ENCODE data around the gene IRF5.

The IRF5 gene

GRCh38 chr7:128951296-128951695 lies 13.6 kb downstream of the IRF5 start:
- Histone ChIP-seq H3K27me3 (ENCODE audit: control insufficient read depth, insufficient read depth, low read length) (no peaks in the 10 kb centered on the region), H3K36me3 (ENCODE audit: control insufficient read depth, insufficient read depth, low read length) (peaks cover 45% of the 10 kb centered on the region), H3K9me3 (ENCODE audit: control insufficient read depth, insufficient read depth, low read depth, low read length) (no peaks in the 10 kb centered on the region), H3K27ac (ENCODE audit: low read depth, low read length) (no peak overlapping the region), H3K9ac (ENCODE audit: low read length) (no peak overlapping the region), H3K4me3 (ENCODE audit: low read depth, low read length) (no peak overlapping the region), H3K4me1 (ENCODE audit: control insufficient read depth, insufficient read depth, low read length) (peaks cover 14% of the 10 kb centered on the region)

DNA sequence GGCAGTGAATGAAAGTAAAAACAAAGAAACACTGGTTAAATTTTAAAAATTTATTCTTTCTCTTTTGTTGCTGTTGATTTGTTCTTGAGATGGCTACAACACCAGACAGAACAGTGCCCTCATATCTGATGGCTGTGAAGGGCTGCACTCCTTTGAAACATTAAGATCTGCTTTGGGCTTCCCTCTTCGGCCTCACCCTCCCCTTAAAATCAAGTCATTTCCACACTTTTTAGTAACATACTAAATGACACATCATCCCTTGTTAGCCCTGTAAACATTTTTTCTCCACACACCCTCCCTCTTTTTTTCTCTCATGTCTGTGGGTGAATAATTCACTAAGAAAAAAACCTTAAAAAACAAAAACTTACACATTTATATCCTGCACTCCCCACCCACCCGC lies 16.4 kb downstream of the IRF5 start:
- peaks cover 14% of the 10 kb centered on the region for H3K4me1 ChIP-seq (ENCODE audit: control insufficient read depth, insufficient read depth, low read length)
- H3K27me3 ChIP-seq (ENCODE audit: control insufficient read depth, insufficient read depth, low read length): no peaks in the 10 kb centered on the region
- no peak overlapping the region for H3K9ac ChIP-seq (ENCODE audit: low read length)
- H3K36me3 ChIP-seq (ENCODE audit: control insufficient read depth, insufficient read depth, low read length): peaks cover 71% of the 10 kb centered on the region
- no peak overlapping the region for H3K27ac ChIP-seq (ENCODE audit: low read depth, low read length)
- no peak overlapping the region for H3K4me3 ChIP-seq (ENCODE audit: low read depth, low read length)
- H3K9me3 ChIP-seq (ENCODE audit: control insufficient read depth, insufficient read depth, low read depth, low read length): no peaks in the 10 kb centered on the region

GRCh38 chr7:128954830-128955802 lies 17.4 kb downstream of the IRF5 start:
- no peaks in the 10 kb centered on the region for H3K27me3 ChIP-seq (ENCODE audit: control insufficient read depth, insufficient read depth, low read length)

GRCh38 chr7:128955981-128956380 lies 18.3 kb downstream of the IRF5 start:
- no peak overlapping the region for H3K27ac ChIP-seq (ENCODE audit: low read depth, low read length)
- no peak overlapping the region for H3K9ac ChIP-seq (ENCODE audit: low read length)
- H3K9me3 ChIP-seq (ENCODE audit: control insufficient read depth, insufficient read depth, low read depth, low read length): no peaks in the 10 kb centered on the region
- H3K36me3 ChIP-seq (ENCODE audit: control insufficient read depth, insufficient read depth, low read length): peaks cover 82% of the 10 kb centered on the region
- no peak overlapping the region for H3K4me3 ChIP-seq (ENCODE audit: low read depth, low read length)
- H3K4me1 ChIP-seq (ENCODE audit: control insufficient read depth, insufficient read depth, low read length): peaks cover 14% of the 10 kb centered on the region
- H3K27me3 ChIP-seq (ENCODE audit: control insufficient read depth, insufficient read depth, low read length): no peaks in the 10 kb centered on the region

More at GRCh38 chr7:128954830-128955802, 17.4 kb downstream of the IRF5 start:
- Histone ChIP-seq H3K4me3 (ENCODE audit: low read depth, low read length) (no peak overlapping the region), H3K9ac (ENCODE audit: low read length) (no peak overlapping the region), H3K9me3 (ENCODE audit: control insufficient read depth, insufficient read depth, low read depth, low read length) (no peaks in the 10 kb centered on the region), H3K4me1 (ENCODE audit: control insufficient read depth, insufficient read depth, low read length) (peaks cover 14% of the 10 kb centered on the region), H3K36me3 (ENCODE audit: control insufficient read depth, insufficient read depth, low read length) (peaks cover 79% of the 10 kb centered on the region), H3K27ac (ENCODE audit: low read depth, low read length) (no peak overlapping the region)

DNA sequence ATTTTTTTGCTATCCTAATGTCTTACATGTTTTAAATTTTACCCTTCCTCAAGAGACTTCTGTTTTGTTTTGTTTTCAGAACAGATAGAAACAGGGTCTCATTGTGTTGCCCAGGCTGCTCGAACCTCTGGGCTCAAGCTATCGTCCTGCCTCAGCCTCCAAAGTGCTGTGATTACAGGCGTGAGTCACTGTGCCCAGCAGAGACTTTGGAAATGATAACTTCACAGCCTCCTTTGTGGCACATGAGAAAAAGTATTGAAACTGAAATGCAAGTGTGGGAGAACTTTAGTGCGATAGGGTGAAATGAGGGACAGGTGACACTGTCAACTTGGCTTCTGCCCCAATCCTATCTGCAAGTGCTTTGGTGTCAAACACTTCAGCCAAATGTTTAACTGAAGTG lies 21.6 kb downstream of the IRF5 start:
- H3K9ac ChIP-seq (ENCODE audit: low read length): no peak overlapping the region
- peaks cover 11% of the 10 kb centered on the region for H3K4me1 ChIP-seq (ENCODE audit: control insufficient read depth, insufficient read depth, low read length)
- H3K36me3 ChIP-seq (ENCODE audit: control insufficient read depth, insufficient read depth, low read length): peaks cover 85% of the 10 kb centered on the region
- H3K27ac ChIP-seq (ENCODE audit: low read depth, low read length): no peak overlapping the region
- H3K9me3 ChIP-seq (ENCODE audit: control insufficient read depth, insufficient read depth, low read depth, low read length): no peaks in the 10 kb centered on the region
- H3K4me3 ChIP-seq (ENCODE audit: low read depth, low read length): no peak overlapping the region
- no peaks in the 10 kb centered on the region for H3K27me3 ChIP-seq (ENCODE audit: control insufficient read depth, insufficient read depth, low read length)

DNA sequence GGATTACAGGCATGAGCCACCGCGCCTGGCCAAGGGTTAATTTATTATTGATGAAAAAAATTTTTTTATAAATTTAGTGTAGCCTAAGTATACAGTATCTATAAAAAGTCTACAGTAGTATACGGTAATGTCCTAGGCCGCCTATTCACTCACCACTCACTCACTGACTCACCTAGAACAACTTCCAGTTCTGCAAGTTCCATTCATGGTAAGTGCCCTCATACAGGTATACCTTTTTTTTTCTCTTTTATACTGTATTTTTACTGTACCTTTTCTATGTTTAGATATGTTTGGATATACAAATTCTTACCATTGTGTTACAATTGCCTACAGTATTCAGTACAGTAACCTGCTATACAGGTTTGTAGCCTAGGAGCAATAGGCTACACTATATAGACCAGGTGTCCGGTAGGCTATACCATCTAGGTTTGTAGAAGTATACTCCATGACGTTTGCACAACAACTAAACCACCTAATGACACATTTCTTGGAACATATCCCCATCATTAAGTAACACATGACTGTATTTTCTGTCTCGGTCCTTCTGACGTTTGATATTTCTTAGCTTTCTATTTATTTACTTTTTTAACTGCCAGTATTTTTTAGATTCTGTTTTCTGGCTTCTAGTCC lies 23.4 kb downstream of the IRF5 start:
- Histone ChIP-seq H3K4me3 (ENCODE audit: low read depth, low read length) (no peak overlapping the region), H3K4me1 (ENCODE audit: control insufficient read depth, insufficient read depth, low read length) (no peaks in the 10 kb centered on the region), H3K27ac (ENCODE audit: low read depth, low read length) (no peak overlapping the region)

GRCh38 chr7:128962899-128963298 lies 25.2 kb downstream of the IRF5 start:
- Histone ChIP-seq H3K27ac (ENCODE audit: low read depth, low read length) (no peak overlapping the region), H3K9me3 (ENCODE audit: control insufficient read depth, insufficient read depth, low read depth, low read length) (no peaks in the 10 kb centered on the region), H3K4me3 (ENCODE audit: low read depth, low read length) (no peak overlapping the region), H3K4me1 (ENCODE audit: control insufficient read depth, insufficient read depth, low read length) (no peaks in the 10 kb centered on the region), H3K27me3 (ENCODE audit: control insufficient read depth, insufficient read depth, low read length) (no peaks in the 10 kb centered on the region), H3K36me3 (ENCODE audit: control insufficient read depth, insufficient read depth, low read length) (peaks cover 84% of the 10 kb centered on the region), H3K9ac (ENCODE audit: low read length) (no peak overlapping the region)

More for the DNA sequence above, 23.4 kb downstream of the IRF5 start:
- Histone ChIP-seq H3K27me3 (ENCODE audit: control insufficient read depth, insufficient read depth, low read length) (no peaks in the 10 kb centered on the region), H3K36me3 (ENCODE audit: control insufficient read depth, insufficient read depth, low read length) (peaks cover 85% of the 10 kb centered on the region), H3K9me3 (ENCODE audit: control insufficient read depth, insufficient read depth, low read depth, low read length) (no peaks in the 10 kb centered on the region), H3K9ac (ENCODE audit: low read length) (no peak overlapping the region)

GRCh38 chr7:128963327-128963757 lies 25.6 kb downstream of the IRF5 start:
- no peaks in the 10 kb centered on the region for H3K9me3 ChIP-seq (ENCODE audit: control insufficient read depth, insufficient read depth, low read depth, low read length)
- H3K4me1 ChIP-seq (ENCODE audit: control insufficient read depth, insufficient read depth, low read length): no peaks in the 10 kb centered on the region
- no peak overlapping the region for H3K4me3 ChIP-seq (ENCODE audit: low read depth, low read length)
- no peaks in the 10 kb centered on the region for H3K27me3 ChIP-seq (ENCODE audit: control insufficient read depth, insufficient read depth, low read length)
- peaks cover 85% of the 10 kb centered on the region for H3K36me3 ChIP-seq (ENCODE audit: control insufficient read depth, insufficient read depth, low read length)
- H3K9ac ChIP-seq (ENCODE audit: low read length): no peak overlapping the region
- H3K27ac ChIP-seq (ENCODE audit: low read depth, low read length): no peak overlapping the region

DNA sequence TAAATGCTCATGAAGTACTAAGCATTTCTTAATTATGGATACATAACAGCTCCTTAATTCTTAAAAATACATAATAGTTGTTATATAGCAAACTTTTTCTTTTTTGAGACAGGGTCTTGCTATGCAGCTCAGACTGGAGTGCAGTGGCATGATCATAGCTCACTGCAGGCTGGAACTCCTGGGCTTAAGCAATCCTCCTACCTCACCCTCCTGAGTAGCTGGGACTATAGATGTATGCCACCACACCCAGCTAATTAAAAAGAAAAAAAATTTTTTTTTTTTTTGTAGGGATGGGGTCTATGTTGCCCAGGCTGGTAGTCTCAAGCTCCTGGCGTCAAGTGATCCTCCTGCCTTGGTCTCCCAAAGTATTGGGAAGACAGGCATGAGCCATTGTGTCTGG lies 30.9 kb downstream of the IRF5 start:
- Histone ChIP-seq H3K4me3 (ENCODE audit: low read depth, low read length) (no peak overlapping the region), H3K27me3 (ENCODE audit: control insufficient read depth, insufficient read depth, low read length) (no peaks in the 10 kb centered on the region), H3K36me3 (ENCODE audit: control insufficient read depth, insufficient read depth, low read length) (peaks cover 91% of the 10 kb centered on the region), H3K9me3 (ENCODE audit: control insufficient read depth, insufficient read depth, low read depth, low read length) (no peaks in the 10 kb centered on the region), H3K4me1 (ENCODE audit: control insufficient read depth, insufficient read depth, low read length) (no peaks in the 10 kb centered on the region), H3K9ac (ENCODE audit: low read length) (no peak overlapping the region), H3K27ac (ENCODE audit: low read depth, low read length) (no peak overlapping the region)

DNA sequence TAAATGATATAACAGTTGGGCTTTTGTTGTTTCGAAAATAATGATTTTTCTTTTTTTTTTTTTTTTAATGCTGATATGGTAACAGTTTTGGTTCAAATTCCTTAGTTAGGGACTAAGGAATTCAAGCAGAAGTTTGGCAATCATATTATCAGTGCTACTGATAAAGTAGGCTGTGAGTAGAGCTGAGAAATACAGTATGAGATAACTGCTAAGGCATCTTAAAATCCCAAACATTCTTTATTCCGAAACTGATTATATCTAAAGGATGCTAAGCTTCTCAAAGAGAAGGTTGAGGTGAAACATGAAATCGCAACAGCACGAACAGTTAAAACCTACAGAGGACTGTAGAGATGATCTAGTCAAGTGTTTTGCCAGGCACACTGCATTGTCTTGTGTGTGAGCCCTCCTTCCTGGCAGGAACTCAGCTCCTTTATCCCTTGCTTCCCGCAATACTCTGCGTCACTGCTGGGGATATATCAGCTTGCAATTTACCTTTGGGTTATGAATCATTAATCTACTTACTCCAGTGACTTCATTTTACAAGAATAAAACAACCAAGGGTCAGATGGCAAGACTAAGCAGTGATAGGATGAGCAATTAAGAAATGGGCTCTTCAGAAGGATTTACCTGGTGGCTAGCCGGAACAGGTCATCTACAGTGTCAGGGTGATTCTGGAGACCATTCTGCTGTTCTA lies 36.7 kb downstream of the IRF5 start:
- H3K27me3 ChIP-seq (ENCODE audit: control insufficient read depth, insufficient read depth, low read length): no peaks in the 10 kb centered on the region
- peaks cover 92% of the 10 kb centered on the region for H3K36me3 ChIP-seq (ENCODE audit: control insufficient read depth, insufficient read depth, low read length)
- no peak overlapping the region for H3K9ac ChIP-seq (ENCODE audit: low read length)
- no peak overlapping the region for H3K4me3 ChIP-seq (ENCODE audit: low read depth, low read length)
- H3K4me1 ChIP-seq (ENCODE audit: control insufficient read depth, insufficient read depth, low read length): no peaks in the 10 kb centered on the region
- H3K27ac ChIP-seq (ENCODE audit: low read depth, low read length): no peak overlapping the region
- H3K9me3 ChIP-seq (ENCODE audit: control insufficient read depth, insufficient read depth, low read depth, low read length): no peaks in the 10 kb centered on the region

DNA sequence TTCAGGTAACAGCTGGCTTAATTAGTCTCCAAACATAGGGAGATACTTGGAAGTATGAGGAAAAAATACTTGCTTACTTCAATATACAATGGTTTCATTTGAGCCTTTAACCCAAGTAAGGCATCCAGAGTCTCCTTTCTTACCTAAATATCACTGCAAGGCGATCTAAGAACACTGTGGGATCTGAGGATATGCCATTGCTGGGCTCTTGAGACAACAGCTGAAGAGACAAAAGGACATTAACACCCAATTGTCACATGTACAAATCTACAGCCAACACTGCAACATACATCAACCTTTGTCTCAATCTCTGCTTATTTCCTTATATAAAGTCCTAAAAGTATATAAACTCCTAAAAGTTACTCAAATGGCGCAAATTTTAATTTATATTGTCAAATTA lies 44.4 kb downstream of the IRF5 start:
- Histone ChIP-seq H3K27me3 (ENCODE audit: control insufficient read depth, insufficient read depth, low read length) (no peaks in the 10 kb centered on the region), H3K36me3 (ENCODE audit: control insufficient read depth, insufficient read depth, low read length) (peaks cover 95% of the 10 kb centered on the region), H3K4me3 (ENCODE audit: low read depth, low read length) (no peak overlapping the region), H3K27ac (ENCODE audit: low read depth, low read length) (no peak overlapping the region), H3K9me3 (ENCODE audit: control insufficient read depth, insufficient read depth, low read depth, low read length) (no peaks in the 10 kb centered on the region), H3K9ac (ENCODE audit: low read length) (no peak overlapping the region), H3K4me1 (ENCODE audit: control insufficient read depth, insufficient read depth, low read length) (peaks cover 12% of the 10 kb centered on the region)

Measured in HUES6 (cell line).